Coronary artery (tissue), 2 donors: ENCODE data around the gene SPNS3.

Experiments
- DNase-seq: peaks from one replicate; pipeline ENCODE4 v3.0.0-alpha.2; 2017; ENCODE audit warnings: low spot score
- H3K27ac ChIP-seq, 2 donors: fragments of 200-600 bp; sonication (generic); one replicate each; pipeline ENCODE4 v1.5.1; 2016 to 2019
- H3K4me3 ChIP-seq: fragments of 200-600 bp; sonication (generic); 2 replicates; pipeline ENCODE4 v1.5.1; 2016; ENCODE audit warnings: mild to moderate bottlenecking, moderate library complexity
- CTCF ChIP-seq: fragments of 200-600 bp; sonication (generic); IDR thresholded peaks from one replicate; pipeline ENCODE4 v1.5.1; 2019; ENCODE audit warnings: antibody characterized with exemption

SPNS3 gene

GRCh38 chr17:4504188-4504587, 70.4 kb downstream of the SPNS3 start:
- no peak for TF ChIP-seq CTCF
- no peak for DNase-seq
- Histone ChIP-seq H3K4me3 (no peak overlapping the region), H3K27ac (no peak overlapping the region)

- DNase-seq: no peak
- no peak for TF ChIP-seq CTCF
- Histone ChIP-seq H3K4me3 (no peak overlapping the region), H3K27ac (no peak overlapping the region)
These were observed 71.4 kb downstream of the SPNS3 start for GRCh38 chr17:4505187-4505586.

GRCh38 chr17:4506175-4506813, 72.6 kb downstream of the SPNS3 start:
- no peak for TF ChIP-seq CTCF
- peak overlapping the region in 1 of 2 donors; percentile 1 for H3K27ac ChIP-seq
- H3K4me3 ChIP-seq: no peak overlapping the region
- DNase-seq: no peak

- DNase-seq: no peak
- Histone ChIP-seq H3K27ac (peak overlapping the region in 1 of 2 donors; percentile 1), H3K4me3 (no peak overlapping the region)
- no peak for TF ChIP-seq CTCF
These were observed 73.2 kb downstream of the SPNS3 start for GRCh38 chr17:4506892-4507291.

GRCh38 chr17:4507361-4508111, 73.8 kb downstream of the SPNS3 start:
- H3K27ac ChIP-seq: peak overlapping the region in 1 of 2 donors; percentile 82
- DNase-seq: no peak
- no peak overlapping the region for H3K4me3 ChIP-seq
- TF ChIP-seq CTCF: no peak

- no peak for TF ChIP-seq CTCF
- no peak for DNase-seq
- Histone ChIP-seq H3K27ac (peak overlapping the region in 1 of 2 donors; percentile 82), H3K4me3 (no peak overlapping the region)
These were observed 74.5 kb downstream of the SPNS3 start for GRCh38 chr17:4508207-4508606.

GRCh38 chr17:4509401-4509800, 75.7 kb downstream of the SPNS3 start:
- TF ChIP-seq CTCF: no peak
- Histone ChIP-seq H3K4me3 (peak overlapping the region; percentile 5), H3K27ac (peak overlapping the region; percentile 35 to 82)
- no peak for DNase-seq
